PFSK-1 (cell line): ENCODE data around the gene NRG3.

Source experiments
- FOXP2 ChIP-seq: optimal IDR thresholded peaks from 2 replicates; pipeline ENCODE3; 2011; ENCODE audit warnings: borderline replicate concordance, control low read depth, inconsistent platforms; ENCODE audit not compliant: insufficient read depth; ENCODE audit errors: extremely low read length, extremely low read depth
- POLR2AphosphoS5 ChIP-seq: IDR thresholded peaks from 2 replicates; pipeline ENCODE4 v1.6.1; 2012; ENCODE audit warnings: low read depth, mild to moderate bottlenecking, control low read depth, low read length, moderate library complexity
- SIN3A ChIP-seq: IDR thresholded peaks from 2 replicates; pipeline ENCODE4 v1.6.1; 2012; ENCODE audit warnings: mild to moderate bottlenecking, low read length, moderate library complexity, borderline replicate concordance; ENCODE audit not compliant: insufficient read depth
- TAF1 ChIP-seq: IDR thresholded peaks from 2 replicates; pipeline ENCODE4 v1.6.1; 2012; ENCODE audit warnings: low read length, control low read depth, borderline replicate concordance; ENCODE audit not compliant: insufficient read depth
- TF ChIP-seq, protein P1 (sequence below), 2 experiments: IDR thresholded peaks; 2 replicates each; pipeline versions ENCODE4 v1.6.1 to v1.8.0; 2011 to 2012; ENCODE audit warnings: low read depth in 2 of 2, low read length in 2 of 2, control low read depth in 1 of 2, inconsistent platforms in 1 of 2, mild to moderate bottlenecking in 1 of 2, moderate library complexity in 1 of 2; ENCODE audit not compliant: insufficient read depth in 1 of 2

NRG3 gene

DNA sequence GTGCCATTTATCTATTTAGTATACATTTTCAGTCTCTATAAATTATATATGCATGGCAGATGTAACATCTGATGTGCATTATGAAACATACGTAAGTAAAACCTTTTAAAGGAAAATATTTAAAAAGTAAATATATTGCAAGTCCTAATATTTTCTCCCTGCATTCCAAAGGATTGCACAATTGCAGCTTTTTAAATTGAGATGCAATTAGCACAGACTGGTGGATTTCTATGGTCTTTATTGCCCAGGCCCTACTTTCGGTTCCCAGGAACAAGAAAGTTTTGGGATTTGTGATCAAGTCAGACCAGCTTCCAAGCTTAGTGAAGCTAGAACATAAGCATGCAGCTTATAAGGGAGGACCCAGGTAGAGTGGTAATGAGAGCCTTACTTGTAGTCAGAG is 337.8 kb downstream of the NRG3 start:
- TF ChIP-seq POLR2AphosphoS5 (no peak), TAF1 (no peak), FOXP2 (no peak), SIN3A (no peak)
- TF ChIP-seq, protein P1, sequence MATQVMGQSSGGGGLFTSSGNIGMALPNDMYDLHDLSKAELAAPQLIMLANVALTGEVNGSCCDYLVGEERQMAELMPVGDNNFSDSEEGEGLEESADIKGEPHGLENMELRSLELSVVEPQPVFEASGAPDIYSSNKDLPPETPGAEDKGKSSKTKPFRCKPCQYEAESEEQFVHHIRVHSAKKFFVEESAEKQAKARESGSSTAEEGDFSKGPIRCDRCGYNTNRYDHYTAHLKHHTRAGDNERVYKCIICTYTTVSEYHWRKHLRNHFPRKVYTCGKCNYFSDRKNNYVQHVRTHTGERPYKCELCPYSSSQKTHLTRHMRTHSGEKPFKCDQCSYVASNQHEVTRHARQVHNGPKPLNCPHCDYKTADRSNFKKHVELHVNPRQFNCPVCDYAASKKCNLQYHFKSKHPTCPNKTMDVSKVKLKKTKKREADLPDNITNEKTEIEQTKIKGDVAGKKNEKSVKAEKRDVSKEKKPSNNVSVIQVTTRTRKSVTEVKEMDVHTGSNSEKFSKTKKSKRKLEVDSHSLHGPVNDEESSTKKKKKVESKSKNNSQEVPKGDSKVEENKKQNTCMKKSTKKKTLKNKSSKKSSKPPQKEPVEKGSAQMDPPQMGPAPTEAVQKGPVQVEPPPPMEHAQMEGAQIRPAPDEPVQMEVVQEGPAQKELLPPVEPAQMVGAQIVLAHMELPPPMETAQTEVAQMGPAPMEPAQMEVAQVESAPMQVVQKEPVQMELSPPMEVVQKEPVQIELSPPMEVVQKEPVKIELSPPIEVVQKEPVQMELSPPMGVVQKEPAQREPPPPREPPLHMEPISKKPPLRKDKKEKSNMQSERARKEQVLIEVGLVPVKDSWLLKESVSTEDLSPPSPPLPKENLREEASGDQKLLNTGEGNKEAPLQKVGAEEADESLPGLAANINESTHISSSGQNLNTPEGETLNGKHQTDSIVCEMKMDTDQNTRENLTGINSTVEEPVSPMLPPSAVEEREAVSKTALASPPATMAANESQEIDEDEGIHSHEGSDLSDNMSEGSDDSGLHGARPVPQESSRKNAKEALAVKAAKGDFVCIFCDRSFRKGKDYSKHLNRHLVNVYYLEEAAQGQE (IDR thresholded peaks at IDR 0.05; ENCODE audit: insufficient read depth in 1 of 2, low read depth in 2 of 2, low read length in 2 of 2): no peak

DNA sequence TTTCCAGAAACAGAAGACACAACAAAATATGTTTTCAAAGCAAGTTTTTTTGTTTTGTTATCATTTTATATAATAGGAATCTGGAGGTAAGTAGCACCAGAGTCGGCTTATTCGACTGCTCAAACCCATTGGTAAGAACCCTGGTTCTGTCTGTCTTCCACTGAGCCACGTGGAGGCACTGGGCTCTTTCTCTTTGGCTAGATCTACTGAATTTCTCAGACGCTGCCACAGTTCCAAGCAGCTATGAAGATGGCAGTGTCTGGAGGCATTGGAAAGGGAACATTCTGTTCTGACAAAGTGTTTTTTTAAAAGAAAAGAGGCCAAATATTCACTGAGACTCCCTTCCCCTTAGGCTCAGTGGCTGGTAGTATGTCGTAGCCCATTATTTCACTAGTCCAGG is 338.8 kb downstream of the NRG3 start:
- TF ChIP-seq TAF1 (no peak), FOXP2 (no peak), POLR2AphosphoS5 (no peak), SIN3A (no peak)
- TF ChIP-seq, protein P1 (IDR thresholded peaks at IDR 0.05; ENCODE audit: insufficient read depth in 1 of 2, low read depth in 2 of 2, low read length in 2 of 2): no peak

DNA sequence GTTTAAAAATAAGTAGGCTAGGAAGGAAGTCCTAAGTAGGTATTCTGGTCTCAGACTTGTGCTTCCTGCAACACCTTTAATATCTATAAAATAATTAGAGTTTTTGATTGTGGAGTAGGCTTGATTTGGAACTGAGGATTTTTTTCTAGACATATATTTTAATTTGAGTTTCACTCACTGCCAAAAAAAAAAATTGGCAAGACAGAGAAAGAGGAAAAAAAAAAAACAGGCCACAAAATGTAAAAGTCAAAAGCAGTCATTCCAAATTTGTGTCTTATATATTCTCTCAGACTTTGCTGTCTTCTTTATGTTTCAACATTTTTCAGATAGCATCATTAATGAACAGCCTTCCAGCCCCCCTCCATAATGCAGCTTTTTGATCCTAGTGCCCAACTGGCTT is 346.1 kb downstream of the NRG3 start:
- no peak for TF ChIP-seq FOXP2
- TF ChIP-seq, protein P1 (IDR thresholded peaks at IDR 0.05; ENCODE audit: insufficient read depth in 1 of 2, low read depth in 2 of 2, low read length in 2 of 2): no peak
- TF ChIP-seq SIN3A: no peak
- TF ChIP-seq POLR2AphosphoS5: no peak
- no peak for TF ChIP-seq TAF1

DNA sequence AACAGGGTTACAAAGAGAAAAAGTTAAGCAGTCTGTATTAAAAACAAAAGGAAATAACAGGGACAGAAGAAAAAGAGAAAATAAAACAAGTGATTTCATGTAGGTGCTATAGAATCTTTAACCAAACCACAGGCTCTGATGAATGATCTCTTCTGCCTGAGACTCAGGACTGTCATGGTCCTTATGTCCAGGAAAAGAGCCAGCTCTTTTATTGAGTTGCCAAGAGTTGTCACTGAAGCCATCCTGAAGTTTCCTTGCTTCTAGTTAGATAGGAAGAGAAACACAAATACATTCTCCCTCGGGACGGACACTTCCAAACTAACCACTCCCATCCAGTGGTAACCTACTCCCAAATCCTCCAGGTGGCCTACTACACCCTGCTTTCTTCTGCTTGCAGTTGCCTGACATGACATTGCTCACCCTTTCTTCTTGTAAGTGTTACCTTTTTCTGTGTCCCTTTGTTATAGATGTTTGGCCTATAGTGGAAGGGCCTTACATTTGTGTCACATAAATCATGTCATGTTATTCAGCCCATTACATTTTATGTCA is 346.7 kb downstream of the NRG3 start:
- TF ChIP-seq POLR2AphosphoS5: no peak
- TF ChIP-seq, protein P1 (IDR thresholded peaks at IDR 0.05; ENCODE audit: insufficient read depth in 1 of 2, low read depth in 2 of 2, low read length in 2 of 2): no peak
- no peak for TF ChIP-seq TAF1
- no peak for TF ChIP-seq FOXP2
- no peak for TF ChIP-seq SIN3A

DNA sequence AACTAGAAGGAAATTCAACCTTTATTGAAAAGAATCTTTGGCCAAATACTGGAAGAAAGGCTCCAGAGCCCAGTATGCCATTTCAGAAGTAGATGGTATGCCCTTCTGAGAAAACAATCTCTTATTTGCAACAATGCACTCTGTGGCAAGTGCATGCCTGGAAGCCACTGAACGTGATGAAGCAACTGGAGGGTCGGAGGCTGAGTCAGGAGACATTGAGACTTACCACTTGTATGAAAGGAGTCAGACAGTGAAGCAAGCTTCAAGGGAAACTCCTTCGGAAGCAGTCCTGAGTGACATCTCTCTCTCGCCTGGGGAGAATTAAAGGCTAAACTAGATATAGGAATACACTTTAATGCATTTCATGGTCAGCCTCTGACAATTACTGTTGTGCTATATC is 353.7 kb downstream of the NRG3 start:
- TF ChIP-seq TAF1: no peak
- no peak for TF ChIP-seq POLR2AphosphoS5
- TF ChIP-seq, protein P1 (IDR thresholded peaks at IDR 0.05; ENCODE audit: insufficient read depth in 1 of 2, low read depth in 2 of 2, low read length in 2 of 2): no peak
- TF ChIP-seq FOXP2: no peak
- no peak for TF ChIP-seq SIN3A
